Measurements from ENCODE around the gene IL32. TPM values are rescaled to one million over a fixed set of nuclear protein-coding genes. Genes with fewer than 3 reads are reported as not detected.

The IL32 gene
- total and polyA plus RNA-seq, 9 donors: 3.8 to 54.9 (median 16.5) TPM

DNA sequence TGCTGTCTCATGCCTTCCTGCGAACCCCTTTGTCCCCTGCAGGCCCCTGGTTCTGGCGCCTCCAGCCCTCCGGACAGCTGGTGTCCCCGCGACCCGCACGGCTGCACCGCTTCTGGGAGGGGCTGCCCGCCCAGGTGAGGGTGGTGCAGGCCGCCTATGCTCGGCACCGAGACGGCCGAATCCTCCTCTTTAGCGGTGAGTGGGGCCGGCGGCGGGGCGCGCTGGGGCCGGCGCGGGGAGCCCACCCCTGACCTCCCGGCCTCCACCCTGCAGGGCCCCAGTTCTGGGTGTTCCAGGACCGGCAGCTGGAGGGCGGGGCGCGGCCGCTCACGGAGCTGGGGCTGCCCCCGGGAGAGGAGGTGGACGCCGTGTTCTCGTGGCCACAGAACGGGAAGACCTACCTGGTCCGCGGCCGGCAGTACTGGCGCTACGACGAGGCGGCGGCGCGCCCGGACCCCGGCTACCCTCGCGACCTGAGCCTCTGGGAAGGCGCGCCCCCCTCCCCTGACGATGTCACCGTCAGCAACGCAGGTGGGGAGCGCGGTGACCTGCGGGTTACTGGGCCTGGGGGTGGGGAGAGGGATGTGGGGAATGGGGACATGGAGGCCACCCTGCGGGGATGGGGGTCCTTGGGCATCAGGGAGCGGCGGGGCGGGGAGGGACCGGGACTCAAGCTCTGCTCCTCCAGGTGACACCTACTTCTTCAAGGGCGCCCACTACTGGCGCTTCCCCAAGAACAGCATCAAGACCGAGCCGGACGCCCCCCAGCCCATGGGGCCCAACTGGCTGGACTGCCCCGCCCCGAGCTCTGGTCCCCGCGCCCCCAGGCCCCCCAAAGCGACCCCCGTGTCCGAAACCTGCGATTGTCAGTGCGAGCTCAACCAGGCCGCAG is 7.1 kb upstream of the IL32 start:
- TF ChIP-seq, protein P1, sequence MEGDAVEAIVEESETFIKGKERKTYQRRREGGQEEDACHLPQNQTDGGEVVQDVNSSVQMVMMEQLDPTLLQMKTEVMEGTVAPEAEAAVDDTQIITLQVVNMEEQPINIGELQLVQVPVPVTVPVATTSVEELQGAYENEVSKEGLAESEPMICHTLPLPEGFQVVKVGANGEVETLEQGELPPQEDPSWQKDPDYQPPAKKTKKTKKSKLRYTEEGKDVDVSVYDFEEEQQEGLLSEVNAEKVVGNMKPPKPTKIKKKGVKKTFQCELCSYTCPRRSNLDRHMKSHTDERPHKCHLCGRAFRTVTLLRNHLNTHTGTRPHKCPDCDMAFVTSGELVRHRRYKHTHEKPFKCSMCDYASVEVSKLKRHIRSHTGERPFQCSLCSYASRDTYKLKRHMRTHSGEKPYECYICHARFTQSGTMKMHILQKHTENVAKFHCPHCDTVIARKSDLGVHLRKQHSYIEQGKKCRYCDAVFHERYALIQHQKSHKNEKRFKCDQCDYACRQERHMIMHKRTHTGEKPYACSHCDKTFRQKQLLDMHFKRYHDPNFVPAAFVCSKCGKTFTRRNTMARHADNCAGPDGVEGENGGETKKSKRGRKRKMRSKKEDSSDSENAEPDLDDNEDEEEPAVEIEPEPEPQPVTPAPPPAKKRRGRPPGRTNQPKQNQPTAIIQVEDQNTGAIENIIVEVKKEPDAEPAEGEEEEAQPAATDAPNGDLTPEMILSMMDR (IDR thresholded peaks at IDR 0.05): no peak
- no peak for TF ChIP-seq EP300 (IDR thresholded peaks at IDR 0.05)
- no peak for TF ChIP-seq POLR2A (IDR thresholded peaks at IDR 0.05)
- H3K27ac ChIP-seq: no peak overlapping the region
- peak overlapping the region; percentile 85 for H3K4me3 ChIP-seq
- H3K4me1 ChIP-seq (ENCODE audit: insufficient read depth): peaks cover 8% of the 10 kb centered on the region
- H3K36me3 ChIP-seq: no peaks in the 10 kb centered on the region
- intact Hi-C loops (cut with DNase I): loop anchor here in 3 of 4 donors (5.0 to 10.0 kb wide), 2 partner anchors 106 to 109 kb away; no protein-coding TSS in a partner anchor
- WGBS, 3 donors: 6 to 19% (median 7%) methylated on average over 28 to 77 of the region's 77 CpGs
- H3K27me3 ChIP-seq: no peaks in the 10 kb centered on the region
- peak in 4 of 5 donors; percentile 43 to 57 (median 54) for DNase-seq
- H3K9me3 ChIP-seq: no peaks in the 10 kb centered on the region

DNA sequence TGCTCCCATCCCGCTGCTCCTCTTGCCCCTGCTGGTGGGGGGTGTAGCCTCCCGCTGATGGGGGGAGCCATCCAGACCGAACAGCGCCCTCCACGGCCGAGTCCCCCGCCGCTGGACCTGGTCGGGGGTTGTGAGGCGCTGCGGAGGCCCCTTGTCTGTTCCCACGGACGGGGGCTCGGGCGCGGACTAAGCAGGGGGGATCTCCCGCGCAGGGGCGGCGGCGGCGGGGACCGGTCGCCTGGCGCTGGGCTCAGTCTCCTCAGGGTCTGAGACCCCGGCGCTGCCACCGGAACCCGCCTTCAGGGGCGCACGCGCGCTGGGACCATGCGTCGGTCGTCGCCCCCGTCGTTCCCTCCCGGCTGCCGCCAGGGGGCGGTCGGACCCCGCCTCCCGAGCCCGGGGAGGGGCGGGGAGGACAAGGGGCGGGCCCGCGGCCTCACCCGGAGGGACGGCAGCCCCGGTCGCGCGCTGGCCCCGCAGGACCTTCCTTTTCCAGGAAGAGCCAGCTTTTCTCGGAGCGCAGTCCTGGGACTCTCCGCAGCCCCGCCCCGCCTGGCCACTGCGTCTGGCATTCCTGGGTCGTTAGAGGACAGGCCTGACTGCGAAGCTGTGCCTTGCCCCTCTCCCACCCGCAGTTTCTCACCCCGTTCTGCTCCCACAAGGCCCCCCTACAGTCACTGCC is 6.3 kb upstream of the IL32 start:
- intact Hi-C loops (cut with DNase I): loop anchor here in 3 of 4 donors (5.0 to 10.0 kb wide), 2 partner anchors 106 to 108 kb away; no protein-coding TSS in a partner anchor
- peak; percentile 76 to 89 (median 84) for DNase-seq
- Histone ChIP-seq H3K4me1 (ENCODE audit: insufficient read depth) (peaks cover 8% of the 10 kb centered on the region), H3K27ac (no peak overlapping the region), H3K36me3 (no peaks in the 10 kb centered on the region), H3K9me3 (no peaks in the 10 kb centered on the region), H3K4me3 (peak overlapping the region; percentile 85), H3K27me3 (no peaks in the 10 kb centered on the region)
- 0 to 3% (median 1%) methylated on average over 6 to 67 of the region's 67 CpGs for WGBS, 3 donors
- TF ChIP-seq, protein P1 (IDR thresholded peaks at IDR 0.05): peak; percentile 93 to 99 (median 97)
- TF ChIP-seq POLR2A (IDR thresholded peaks at IDR 0.05) (no peak), EP300 (IDR thresholded peaks at IDR 0.05) (no peak)

- H3K27ac ChIP-seq: no peak overlapping the region
- no peaks in the 10 kb centered on the region for H3K36me3 ChIP-seq
- no peak for DNase-seq
- H3K27me3 ChIP-seq: no peaks in the 10 kb centered on the region
- WGBS, 3 donors: 62 to 67% (median 64%) methylated on average over 9 of the region's 9 CpGs
- no peaks in the 10 kb centered on the region for H3K9me3 ChIP-seq
- H3K4me3 ChIP-seq: peak overlapping the region; percentile 85
- H3K4me1 ChIP-seq (ENCODE audit: insufficient read depth): peaks cover 9% of the 10 kb centered on the region
- intact Hi-C loops (cut with DNase I): loop anchor here in 3 of 4 donors (5.0 to 10.0 kb wide), 2 partner anchors 105 to 108 kb away; no protein-coding TSS in a partner anchor
- TF ChIP-seq, protein P1 (IDR thresholded peaks at IDR 0.05): no peak
- TF ChIP-seq EP300 (IDR thresholded peaks at IDR 0.05) (no peak), POLR2A (IDR thresholded peaks at IDR 0.05) (no peak)
Measured at GRCh38 chr16:3059723-3060242, 5.7 kb upstream of the IL32 start.

DNA sequence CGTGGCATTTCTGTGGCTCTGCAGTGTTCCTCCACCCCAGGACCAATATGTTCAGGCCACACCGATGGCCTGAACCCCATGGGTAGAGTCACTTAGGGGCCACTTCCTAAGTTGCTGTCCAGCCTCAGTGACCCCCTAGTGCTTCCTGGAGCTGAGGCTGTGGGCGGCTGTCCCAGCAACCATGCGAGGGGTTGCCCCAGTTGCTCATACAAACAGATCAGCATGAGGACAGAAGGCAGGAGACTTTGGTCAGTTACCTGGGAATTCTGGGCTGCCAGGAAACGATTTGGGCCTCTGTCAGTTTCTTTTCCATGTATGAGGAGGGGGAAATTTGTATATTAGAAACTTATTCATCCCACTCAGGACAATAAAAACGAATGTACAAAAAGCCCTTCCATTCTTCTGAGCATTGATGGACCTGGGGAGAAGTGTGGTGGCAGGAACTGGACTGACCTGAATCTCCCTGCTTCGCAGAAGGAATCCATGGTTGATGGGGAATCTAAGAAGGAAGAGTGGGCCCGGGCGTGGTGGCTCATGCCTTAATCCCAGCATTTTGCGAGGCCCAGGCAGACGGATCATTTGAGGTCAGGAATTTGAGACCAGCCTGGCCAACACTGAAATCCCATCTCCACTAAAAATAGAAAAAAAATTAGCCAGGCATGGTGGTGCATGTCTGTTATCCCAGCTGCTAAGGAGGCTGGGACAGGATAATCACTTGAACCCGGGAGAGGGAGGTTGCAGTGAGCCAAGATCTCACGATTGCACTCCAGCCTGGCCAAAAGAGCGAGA is 4.9 kb upstream of the IL32 start:
- Histone ChIP-seq H3K27me3 (no peaks in the 10 kb centered on the region), H3K27ac (no peak overlapping the region), H3K36me3 (no peaks in the 10 kb centered on the region), H3K9me3 (no peaks in the 10 kb centered on the region), H3K4me3 (no peak overlapping the region), H3K4me1 (ENCODE audit: insufficient read depth) (peaks cover 15% of the 10 kb centered on the region)
- no peak for DNase-seq
- 82 to 89% (median 85%) methylated on average over 14 of the region's 14 CpGs for WGBS, 3 donors
- TF ChIP-seq POLR2A (IDR thresholded peaks at IDR 0.05) (no peak), EP300 (IDR thresholded peaks at IDR 0.05) (no peak)
- TF ChIP-seq, protein P1 (IDR thresholded peaks at IDR 0.05): no peak
- intact Hi-C loops (cut with DNase I): no loop called here
